Panc1 (cell line): Measurements from ENCODE around the gene CCRL2.
"Not testable (repeated sequence)": the region's sequence is repeated elsewhere in the genome, so short reads cannot be mapped to it uniquely, and the experiment has no call there.

Source experiments
- CTCF ChIP-seq: fragments of 450-650 bp; IDR thresholded peaks from 2 replicates; pipeline ENCODE4 v1.5.1; 2017; ENCODE audit warnings: mild to moderate bottlenecking
- TCF7L2 ChIP-seq: IDR thresholded peaks from 2 replicates; pipeline ENCODE4 v1.6.1; 2011; ENCODE audit warnings: mild to moderate bottlenecking, low read depth, low read length, inconsistent platforms

GRCh38 chr3:46388847-46389246, 18.2 kb upstream of the CCRL2 start:
- not testable (repeated sequence) for TF ChIP-seq CTCF, TCF7L2
